ENCODE results near the gene CXCR4. TPM values are rescaled to one million over a fixed set of nuclear protein-coding genes. Genes with fewer than 3 reads are reported as not detected.

Gene CXCR4
- total RNA-seq: 1 to 10 TPM; 2.2 to 3.6 (median 3.4) TPM
- 3.8 TPM for polyA plus RNA-seq
- long read RNA-seq, donor 1: 0 reads
- long read RNA-seq, donor 2, partial matches to known transcripts: 0 of 1 reads
- long read RNA-seq, donor 2, other reads (novel, unspliced or antisense): 0 of 1 reads
- long read RNA-seq, donor 3, transcript CXCR4-201 (2 exons, 1,682 nt): major isoform, 7 of 7 reads
- long read RNA-seq, donor 3, partial matches to known transcripts: 0 of 7 reads
- long read RNA-seq, donor 3, other reads (novel, unspliced or antisense): 0 of 7 reads
- long read RNA-seq, donor 4, partial matches to known transcripts: 0 of 2 reads
- long read RNA-seq, donor 4, other reads (novel, unspliced or antisense): 0 of 2 reads

GRCh38 chr2:136117909-136118818 is at the start of gene CXCR4:
TSS of gene CXCR4 (minus strand) at chr2:136118149. CDS start at chr2:136118060, 89 bp downstream.
- peaks cover 2% of the 10 kb centered on the region for H3K27me3 ChIP-seq (ENCODE audit: control insufficient read depth, insufficient read depth)
- ATAC-seq (peak; percentile 67 to 71), DNase-seq (peak; percentile 63 to 90 (median 87))
- H3K4me1 ChIP-seq (ENCODE audit: control insufficient read depth, insufficient read depth, low read length): no peaks in the 10 kb centered on the region
- H3K4me3 ChIP-seq (ENCODE audit: low read length): peak within 1 kb of the TSS; percentile 65
- under 1% methylated on average over 50 of the region's 50 CpGs for WGBS
- H3K27ac ChIP-seq (ENCODE audit: low read length): no peak within 1 kb of the TSS
- no peaks in the 10 kb centered on the region for H3K9me3 ChIP-seq (ENCODE audit: control insufficient read depth, low read length)
- intact Hi-C loops (cut with DNase I): loop anchor here in 1 of 4 donors (10.0 kb wide), 1 partner anchor 203 kb away; no protein-coding TSS in a partner anchor

GRCh38 chr2:136164280-136164776 is 46.4 kb upstream of the CXCR4 start:
- WGBS: 95% methylated on average over 5 of the region's 5 CpGs
- H3K4me3 ChIP-seq (ENCODE audit: low read length): no peak overlapping the region
- intact Hi-C loops (cut with DNase I): no loop called here
- H3K27me3 ChIP-seq (ENCODE audit: control insufficient read depth, insufficient read depth): no peaks in the 10 kb centered on the region
- no peak for ATAC-seq
- no peaks in the 10 kb centered on the region for H3K9me3 ChIP-seq (ENCODE audit: control insufficient read depth, low read length)
- no peaks in the 10 kb centered on the region for H3K4me1 ChIP-seq (ENCODE audit: control insufficient read depth, insufficient read depth, low read length)
- no peak overlapping the region for H3K27ac ChIP-seq (ENCODE audit: low read length)
- no peak for DNase-seq

- no peak overlapping the region for H3K4me3 ChIP-seq (ENCODE audit: low read length)
- DNase-seq: no peak
- 7% methylated on average over 1 of the region's 1 CpG for WGBS
- intact Hi-C loops (cut with DNase I): no loop called here
- no peak overlapping the region for H3K27ac ChIP-seq (ENCODE audit: low read length)
- no peaks in the 10 kb centered on the region for H3K27me3 ChIP-seq (ENCODE audit: control insufficient read depth, insufficient read depth)
- H3K4me1 ChIP-seq (ENCODE audit: control insufficient read depth, insufficient read depth, low read length): no peaks in the 10 kb centered on the region
- no peaks in the 10 kb centered on the region for H3K9me3 ChIP-seq (ENCODE audit: control insufficient read depth, low read length)
- ATAC-seq: no peak
Observed at GRCh38 chr2:136162438-136162837, 44.5 kb upstream of the CXCR4 start.

- no peak overlapping the region for H3K27ac ChIP-seq (ENCODE audit: low read length)
- 83% methylated on average over 1 of the region's 1 CpG for WGBS
- ATAC-seq: no peak
- no peaks in the 10 kb centered on the region for H3K9me3 ChIP-seq (ENCODE audit: control insufficient read depth, low read length)
- intact Hi-C loops (cut with DNase I): no loop called here
- no peaks in the 10 kb centered on the region for H3K27me3 ChIP-seq (ENCODE audit: control insufficient read depth, insufficient read depth)
- DNase-seq: no peak
- H3K4me3 ChIP-seq (ENCODE audit: low read length): no peak overlapping the region
- no peaks in the 10 kb centered on the region for H3K4me1 ChIP-seq (ENCODE audit: control insufficient read depth, insufficient read depth, low read length)
Observed at GRCh38 chr2:136156411-136156810, 38.5 kb upstream of the CXCR4 start.

GRCh38 chr2:136154384-136154783 is 36.4 kb upstream of the CXCR4 start:
- no peaks in the 10 kb centered on the region for H3K27me3 ChIP-seq (ENCODE audit: control insufficient read depth, insufficient read depth)
- DNase-seq: no peak
- ATAC-seq: no peak
- no peak overlapping the region for H3K4me3 ChIP-seq (ENCODE audit: low read length)
- 78% methylated on average over 4 of the region's 4 CpGs for WGBS
- intact Hi-C loops (cut with DNase I): no loop called here
- H3K27ac ChIP-seq (ENCODE audit: low read length): no peak overlapping the region
- no peaks in the 10 kb centered on the region for H3K9me3 ChIP-seq (ENCODE audit: control insufficient read depth, low read length)
- H3K4me1 ChIP-seq (ENCODE audit: control insufficient read depth, insufficient read depth, low read length): no peaks in the 10 kb centered on the region

GRCh38 chr2:136151021-136151971 is 33.3 kb upstream of the CXCR4 start:
- no peak for DNase-seq
- Histone ChIP-seq H3K4me3 (ENCODE audit: low read length) (no peak overlapping the region), H3K27ac (ENCODE audit: low read length) (no peak overlapping the region), H3K9me3 (ENCODE audit: control insufficient read depth, low read length) (no peaks in the 10 kb centered on the region), H3K27me3 (ENCODE audit: control insufficient read depth, insufficient read depth) (no peaks in the 10 kb centered on the region), H3K4me1 (ENCODE audit: control insufficient read depth, insufficient read depth, low read length) (no peaks in the 10 kb centered on the region)
- intact Hi-C loops (cut with DNase I): no loop called here
- 77% methylated on average over 7 of the region's 7 CpGs for WGBS
- no peak for ATAC-seq

- DNase-seq: no peak
Observed at GRCh38 chr2:136149011-136149410, 31.1 kb upstream of the CXCR4 start.

GRCh38 chr2:136146564-136146963 is 28.6 kb upstream of the CXCR4 start:
- DNase-seq (no peak), ATAC-seq (no peak)
- Histone ChIP-seq H3K4me1 (ENCODE audit: control insufficient read depth, insufficient read depth, low read length) (no peaks in the 10 kb centered on the region), H3K27ac (ENCODE audit: low read length) (no peak overlapping the region), H3K4me3 (ENCODE audit: low read length) (no peak overlapping the region), H3K27me3 (ENCODE audit: control insufficient read depth, insufficient read depth) (no peaks in the 10 kb centered on the region), H3K9me3 (ENCODE audit: control insufficient read depth, low read length) (no peaks in the 10 kb centered on the region)
- intact Hi-C loops (cut with DNase I): no loop called here

More at GRCh38 chr2:136149011-136149410, 31.1 kb upstream of the CXCR4 start:
- intact Hi-C loops (cut with DNase I): no loop called here
- Histone ChIP-seq H3K9me3 (ENCODE audit: control insufficient read depth, low read length) (no peaks in the 10 kb centered on the region), H3K4me3 (ENCODE audit: low read length) (no peak overlapping the region), H3K4me1 (ENCODE audit: control insufficient read depth, insufficient read depth, low read length) (no peaks in the 10 kb centered on the region), H3K27ac (ENCODE audit: low read length) (no peak overlapping the region), H3K27me3 (ENCODE audit: control insufficient read depth, insufficient read depth) (no peaks in the 10 kb centered on the region)
- 51% methylated on average over 1 of the region's 1 CpG for WGBS
- no peak for ATAC-seq

- H3K9me3 ChIP-seq (ENCODE audit: control insufficient read depth, low read length): no peaks in the 10 kb centered on the region
- no peak overlapping the region for H3K4me3 ChIP-seq (ENCODE audit: low read length)
- H3K27ac ChIP-seq (ENCODE audit: low read length): no peak overlapping the region
- H3K27me3 ChIP-seq (ENCODE audit: control insufficient read depth, insufficient read depth): no peaks in the 10 kb centered on the region
- ATAC-seq: no peak
- WGBS: 63% methylated on average over 6 of the region's 6 CpGs
- intact Hi-C loops (cut with DNase I): no loop called here
- H3K4me1 ChIP-seq (ENCODE audit: control insufficient read depth, insufficient read depth, low read length): no peaks in the 10 kb centered on the region
- no peak for DNase-seq
Observed at GRCh38 chr2:136143603-136144451, 25.9 kb upstream of the CXCR4 start.
